ENCODE measurements around the gene STK17A.
"Not testable (repeated sequence)": the region's sequence is repeated elsewhere in the genome, so short reads cannot be mapped to it uniquely, and the experiment has no call there.

Gene STK17A

DNA sequence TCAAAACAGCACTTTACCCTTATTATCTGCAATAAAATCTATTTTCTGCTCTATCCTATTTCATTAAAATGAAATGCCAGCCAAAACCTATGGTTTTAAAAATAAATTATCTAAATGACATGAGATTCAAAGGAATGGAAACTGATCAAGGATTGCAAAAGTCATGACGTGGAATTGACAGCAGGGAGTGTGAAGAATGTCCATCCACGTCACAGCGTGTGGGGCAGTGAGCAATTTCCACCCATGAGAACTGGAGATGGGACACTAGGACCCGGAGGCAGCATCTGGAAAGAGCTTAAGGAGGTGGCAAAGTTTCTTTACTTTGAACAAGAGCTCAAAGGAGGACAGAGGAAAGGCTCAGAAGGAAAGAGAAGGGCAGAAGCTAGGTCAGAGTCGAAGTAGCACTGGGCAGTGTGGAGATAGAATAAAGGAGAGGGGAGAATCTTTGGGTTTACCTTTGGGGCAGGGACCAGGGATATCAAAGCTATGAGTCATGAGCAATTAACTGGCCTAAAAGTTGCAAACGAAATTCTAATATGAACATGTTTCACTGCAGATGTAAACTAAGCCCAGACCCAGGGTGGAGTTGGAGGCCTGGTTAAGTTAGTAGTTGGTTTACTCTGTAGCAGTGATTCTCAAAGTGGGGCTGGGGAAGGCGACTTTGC lies 24.9 kb upstream of the STK17A start:
- Histone ChIP-seq H3K9me3 (ENCODE audit: control insufficient read depth, insufficient read depth, low read length) (no peaks in the 10 kb centered on the region), H3K4me1 (ENCODE audit: insufficient read depth, low read length) (peaks cover 3% of the 10 kb centered on the region; the same call in 1 of the 2 replicates)

GRCh38 chr7:43559171-43559945 lies 23.6 kb upstream of the STK17A start:
- Histone ChIP-seq H3K4me1 (ENCODE audit: insufficient read depth, low read length) (peaks cover 3% of the 10 kb centered on the region; the same call in 1 of the 2 replicates), H3K9ac (ENCODE audit: low read depth, low read length) (no peak overlapping the region), H3K9me3 (ENCODE audit: control insufficient read depth, insufficient read depth, low read length) (no peaks in the 10 kb centered on the region), H3K36me3 (ENCODE audit: insufficient read depth, low read length) (no peaks in the 10 kb centered on the region)

More for the DNA sequence above, 24.9 kb upstream of the STK17A start:
- no peaks in the 10 kb centered on the region for H3K36me3 ChIP-seq (ENCODE audit: insufficient read depth, low read length)
- H3K9ac ChIP-seq (ENCODE audit: low read depth, low read length): no peak overlapping the region

DNA sequence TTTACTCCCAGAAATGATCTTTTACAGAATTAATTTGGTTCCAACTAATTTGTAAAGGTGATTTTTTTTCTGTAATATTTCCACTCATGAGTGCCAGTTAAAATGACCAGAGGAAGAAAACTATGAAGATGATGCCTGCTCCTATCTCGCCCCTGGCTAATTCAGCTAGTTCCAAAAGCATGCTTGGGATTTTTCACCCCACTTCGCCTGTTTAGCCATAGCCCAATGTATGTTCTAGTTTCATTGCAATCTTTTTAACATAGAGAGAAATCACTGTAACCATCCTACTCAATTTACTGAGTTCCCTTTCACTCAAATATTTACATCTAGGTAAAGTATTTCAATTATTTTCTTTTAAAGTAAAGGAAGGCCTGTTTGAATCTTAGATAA lies 23.0 kb upstream of the STK17A start:
- H3K9ac ChIP-seq (ENCODE audit: low read depth, low read length): no peak overlapping the region
- H3K4me1 ChIP-seq (ENCODE audit: insufficient read depth, low read length): peaks cover 3% of the 10 kb centered on the region; the same call in 1 of the 2 replicates
- H3K36me3 ChIP-seq (ENCODE audit: insufficient read depth, low read length): no peaks in the 10 kb centered on the region
- H3K9me3 ChIP-seq (ENCODE audit: control insufficient read depth, insufficient read depth, low read length): no peaks in the 10 kb centered on the region

GRCh38 chr7:43560742-43561330 lies 22.1 kb upstream of the STK17A start:
- Histone ChIP-seq H3K9me3 (ENCODE audit: control insufficient read depth, insufficient read depth, low read length) (no peaks in the 10 kb centered on the region), H3K9ac (ENCODE audit: low read depth, low read length) (no peak overlapping the region), H3K36me3 (ENCODE audit: insufficient read depth, low read length) (no peaks in the 10 kb centered on the region), H3K4me1 (ENCODE audit: insufficient read depth, low read length) (no peaks in the 10 kb centered on the region)

DNA sequence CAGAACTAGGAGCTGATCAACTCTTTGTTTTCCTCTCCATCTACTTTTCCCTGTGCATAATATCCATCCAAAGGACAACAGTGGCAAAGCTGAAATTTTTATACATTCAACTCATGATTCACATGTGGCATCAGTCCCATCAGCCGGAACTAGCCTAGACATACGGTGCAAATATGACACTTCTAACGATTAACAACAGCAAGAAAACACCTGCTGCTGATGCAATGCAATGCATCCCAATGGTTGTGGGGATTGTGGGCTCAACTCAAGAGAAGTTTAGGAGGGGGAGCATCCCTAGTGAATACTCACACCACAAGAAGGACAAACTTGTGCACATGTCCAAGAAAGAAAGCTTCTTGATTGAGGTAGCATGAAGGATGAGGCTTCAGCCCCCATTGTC lies 20.5 kb upstream of the STK17A start:
- H3K9ac ChIP-seq (ENCODE audit: low read depth, low read length): no peak overlapping the region
- no peaks in the 10 kb centered on the region for H3K4me1 ChIP-seq (ENCODE audit: insufficient read depth, low read length)
- H3K9me3 ChIP-seq (ENCODE audit: control insufficient read depth, insufficient read depth, low read length): no peaks in the 10 kb centered on the region
- H3K36me3 ChIP-seq (ENCODE audit: insufficient read depth, low read length): no peaks in the 10 kb centered on the region

- H3K36me3 ChIP-seq (ENCODE audit: insufficient read depth, low read length): no peaks in the 10 kb centered on the region
- H3K4me1 ChIP-seq (ENCODE audit: insufficient read depth, low read length): no peaks in the 10 kb centered on the region
- no peaks in the 10 kb centered on the region for H3K9me3 ChIP-seq (ENCODE audit: control insufficient read depth, insufficient read depth, low read length)
- no peak overlapping the region for H3K9ac ChIP-seq (ENCODE audit: low read depth, low read length)
Measured at GRCh38 chr7:43565786-43566185, 17.1 kb upstream of the STK17A start.

DNA sequence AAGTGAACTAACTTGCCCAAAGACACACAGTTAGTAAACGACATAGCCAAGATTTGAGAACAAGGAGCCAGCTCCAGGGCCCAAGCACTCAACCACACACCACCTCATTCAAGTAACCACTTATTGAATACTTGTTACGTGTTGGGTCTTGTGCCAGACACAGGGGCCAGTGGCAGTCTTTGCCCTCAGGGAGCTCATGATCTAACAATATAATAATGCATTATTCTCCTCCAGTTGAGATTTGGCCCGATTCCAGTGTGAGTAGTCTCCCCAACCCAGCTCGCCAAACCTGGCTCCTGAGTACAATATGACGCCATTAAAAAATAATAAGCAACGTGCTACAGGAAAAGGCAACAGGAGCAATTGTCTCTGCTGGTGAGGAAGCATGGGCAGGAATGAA lies 14.4 kb upstream of the STK17A start:
- Histone ChIP-seq H3K9ac (ENCODE audit: low read depth, low read length) (no peak overlapping the region), H3K4me1 (ENCODE audit: insufficient read depth, low read length) (no peaks in the 10 kb centered on the region), H3K9me3 (ENCODE audit: control insufficient read depth, insufficient read depth, low read length) (no peaks in the 10 kb centered on the region), H3K36me3 (ENCODE audit: insufficient read depth, low read length) (no peaks in the 10 kb centered on the region)

DNA sequence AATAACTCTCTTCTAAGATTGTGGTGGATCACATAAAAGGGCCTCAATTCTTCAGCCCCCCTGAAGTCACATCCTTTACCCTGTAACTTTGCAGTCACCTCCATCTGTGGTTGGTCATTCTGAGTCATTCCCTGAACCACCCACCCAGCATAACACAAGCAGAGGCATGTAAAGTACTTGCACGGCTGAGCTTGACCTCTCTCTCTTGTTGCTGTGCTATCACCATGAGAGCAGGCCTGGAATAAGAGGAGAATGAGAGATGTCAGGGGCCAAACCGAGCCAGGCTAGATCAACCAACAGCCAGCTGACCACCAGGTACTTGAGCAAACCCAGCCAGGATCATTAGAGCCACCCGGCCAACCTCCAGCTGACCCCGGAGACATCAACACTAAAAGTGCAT lies 13.5 kb upstream of the STK17A start:
- Histone ChIP-seq H3K4me1 (ENCODE audit: insufficient read depth, low read length) (no peaks in the 10 kb centered on the region), H3K9me3 (ENCODE audit: control insufficient read depth, insufficient read depth, low read length) (no peaks in the 10 kb centered on the region), H3K9ac (ENCODE audit: low read depth, low read length) (no peak overlapping the region), H3K36me3 (ENCODE audit: insufficient read depth, low read length) (no peaks in the 10 kb centered on the region)

GRCh38 chr7:43570688-43571365 lies 12.1 kb upstream of the STK17A start:
- no peaks in the 10 kb centered on the region for H3K36me3 ChIP-seq (ENCODE audit: insufficient read depth, low read length)
- H3K4me1 ChIP-seq (ENCODE audit: insufficient read depth, low read length): no peaks in the 10 kb centered on the region

GRCh38 chr7:43572516-43573049 lies 10.3 kb upstream of the STK17A start:
- Histone ChIP-seq H3K9ac (ENCODE audit: low read depth, low read length) (no peak overlapping the region), H3K4me1 (ENCODE audit: insufficient read depth, low read length) (peaks cover 2% of the 10 kb centered on the region), H3K9me3 (ENCODE audit: control insufficient read depth, insufficient read depth, low read length) (no peaks in the 10 kb centered on the region), H3K36me3 (ENCODE audit: insufficient read depth, low read length) (no peaks in the 10 kb centered on the region)

More at GRCh38 chr7:43570688-43571365, 12.1 kb upstream of the STK17A start:
- H3K9me3 ChIP-seq (ENCODE audit: control insufficient read depth, insufficient read depth, low read length): no peaks in the 10 kb centered on the region
- H3K9ac ChIP-seq (ENCODE audit: low read depth, low read length): no peak overlapping the region

DNA sequence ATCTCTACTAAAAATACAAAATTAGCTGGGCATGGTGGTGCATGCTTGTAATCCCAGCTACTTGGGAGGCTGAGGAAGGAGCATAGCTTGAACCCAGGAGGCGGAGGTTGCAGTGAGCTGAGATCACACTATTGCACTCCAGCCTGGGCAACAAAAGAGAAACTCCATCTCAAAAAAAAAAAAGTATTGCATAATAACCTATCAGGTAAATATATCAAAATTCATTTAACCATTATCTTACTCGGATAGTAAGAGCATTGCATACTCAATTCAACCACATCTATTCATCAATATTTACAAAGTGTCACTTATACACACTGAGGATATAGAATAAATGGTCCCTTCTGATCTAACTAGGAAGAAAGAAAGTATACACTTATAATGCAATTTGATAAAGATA lies 9.1 kb upstream of the STK17A start:
- H3K9ac ChIP-seq (ENCODE audit: low read depth, low read length); H3K4me1 ChIP-seq (ENCODE audit: insufficient read depth, low read length); H3K9me3 ChIP-seq (ENCODE audit: control insufficient read depth, insufficient read depth, low read length); H3K36me3 ChIP-seq (ENCODE audit: insufficient read depth, low read length): not testable (repeated sequence)

GRCh38 chr7:43575506-43575905 lies 7.4 kb upstream of the STK17A start:
- Histone ChIP-seq H3K36me3 (ENCODE audit: insufficient read depth, low read length) (no peaks in the 10 kb centered on the region), H3K9me3 (ENCODE audit: control insufficient read depth, insufficient read depth, low read length) (no peaks in the 10 kb centered on the region), H3K9ac (ENCODE audit: low read depth, low read length) (no peak overlapping the region), H3K4me1 (ENCODE audit: insufficient read depth, low read length) (peaks cover 7% of the 10 kb centered on the region)

GRCh38 chr7:43576241-43576640 lies 6.7 kb upstream of the STK17A start:
- Histone ChIP-seq H3K9me3 (ENCODE audit: control insufficient read depth, insufficient read depth, low read length) (no peaks in the 10 kb centered on the region), H3K36me3 (ENCODE audit: insufficient read depth, low read length) (no peaks in the 10 kb centered on the region), H3K9ac (ENCODE audit: low read depth, low read length) (no peak overlapping the region), H3K4me1 (ENCODE audit: insufficient read depth, low read length) (peaks cover 7% of the 10 kb centered on the region)

- no peaks in the 10 kb centered on the region for H3K9me3 ChIP-seq (ENCODE audit: control insufficient read depth, insufficient read depth, low read length)
- H3K9ac ChIP-seq (ENCODE audit: low read depth, low read length): no peak overlapping the region
Measured at GRCh38 chr7:43577485-43577951, 5.4 kb upstream of the STK17A start.

More at GRCh38 chr7:43577485-43577951, 5.4 kb upstream of the STK17A start:
- peaks cover 14% of the 10 kb centered on the region for H3K4me1 ChIP-seq (ENCODE audit: insufficient read depth, low read length)
- H3K36me3 ChIP-seq (ENCODE audit: insufficient read depth, low read length): no peaks in the 10 kb centered on the region

All from ES-I3 (cell line).